GM21576 (cell line): Measurements from ENCODE around the gene PAX6.

Experiments used
- ATAC-seq: cut with Tn5 transposase; IDR thresholded peaks from one replicate; pipeline ENCODE4 v1.9.1; 2021; ENCODE audit warnings: mild to moderate bottlenecking, moderate library complexity; ENCODE audit not compliant: unreplicated experiment

PAX6 gene

DNA sequence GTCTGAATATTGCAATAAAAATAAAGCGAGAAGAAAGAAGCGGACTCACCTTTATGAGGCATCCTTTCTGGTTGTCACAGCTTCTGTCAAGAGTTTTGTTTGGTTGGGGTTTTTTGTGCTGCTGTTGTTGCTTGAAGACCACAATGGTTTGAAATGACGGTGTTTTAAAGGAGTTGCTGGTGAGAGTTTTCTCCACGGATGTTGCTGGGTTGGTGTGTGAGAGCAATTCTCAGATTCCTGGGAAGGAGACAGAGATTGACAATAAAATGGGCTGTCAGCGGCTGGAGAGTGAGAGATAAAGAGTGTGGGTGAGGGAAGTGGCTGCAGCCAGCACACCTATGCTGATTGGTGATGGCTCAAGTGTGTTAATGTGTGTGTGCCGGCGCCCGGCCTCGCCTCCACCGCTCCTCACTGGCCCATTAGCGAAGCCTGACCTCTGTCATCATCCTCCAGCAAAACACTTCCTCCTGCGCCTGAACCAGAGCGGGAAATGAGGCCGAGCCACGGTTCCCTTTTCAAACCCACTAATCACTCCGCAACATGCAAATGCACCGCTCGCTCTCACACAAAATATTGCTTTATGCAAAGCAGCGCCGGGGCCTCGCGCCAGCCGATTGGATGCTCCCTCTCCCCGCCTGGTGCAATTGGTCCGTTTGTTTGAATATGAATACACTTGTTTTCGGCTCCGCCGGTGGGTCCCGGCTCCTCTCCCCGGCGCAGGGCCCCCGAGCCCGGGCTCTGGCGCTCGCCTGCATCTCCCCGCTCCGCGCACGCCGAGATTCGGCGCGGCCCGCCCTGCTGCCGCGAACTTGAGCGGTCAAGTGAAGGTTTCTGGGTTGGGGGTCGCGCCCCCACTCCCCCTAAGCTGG, at the start of gene PAX6:
PAX6 (minus strand) TSS at position 544 of the 869 bp plus-strand sequence. CDS start 4,911 bp downstream, outside the sequence.
- peak; percentile 63 for ATAC-seq

DNA sequence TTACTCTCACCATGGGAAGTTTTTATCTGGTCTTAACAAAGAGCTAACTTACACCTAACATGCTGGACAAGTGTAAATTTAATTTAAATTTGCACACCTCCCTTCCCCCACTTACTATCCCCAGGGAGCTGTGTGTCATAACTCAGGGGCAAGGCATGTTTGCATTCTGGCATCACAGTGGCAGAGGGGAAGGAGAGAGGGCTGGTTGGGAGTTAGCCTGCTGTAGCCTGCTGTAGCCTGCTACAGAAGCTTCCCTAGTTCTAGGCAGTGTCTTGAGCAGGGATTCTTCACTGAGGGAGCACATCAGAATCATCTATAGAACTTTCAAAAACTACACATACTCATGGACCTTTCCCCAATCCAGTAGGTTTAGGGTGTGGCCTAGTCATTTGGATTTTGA, 49.3 kb upstream of the PAX6 start:
- no peak for ATAC-seq

GRCh38 chr11:31856248-31856647, 45.1 kb upstream of the PAX6 start:
- no peak for ATAC-seq

GRCh38 chr11:31855466-31855865, 44.3 kb upstream of the PAX6 start:
- ATAC-seq, result no peak

GRCh38 chr11:31850365-31850764, 39.2 kb upstream of the PAX6 start:
- ATAC-seq, result no peak

GRCh38 chr11:31847761-31848160, 36.6 kb upstream of the PAX6 start:
- ATAC-seq, result no peak

- ATAC-seq, result no peak
Observed at GRCh38 chr11:31845331-31845730, 34.2 kb upstream of the PAX6 start.

DNA sequence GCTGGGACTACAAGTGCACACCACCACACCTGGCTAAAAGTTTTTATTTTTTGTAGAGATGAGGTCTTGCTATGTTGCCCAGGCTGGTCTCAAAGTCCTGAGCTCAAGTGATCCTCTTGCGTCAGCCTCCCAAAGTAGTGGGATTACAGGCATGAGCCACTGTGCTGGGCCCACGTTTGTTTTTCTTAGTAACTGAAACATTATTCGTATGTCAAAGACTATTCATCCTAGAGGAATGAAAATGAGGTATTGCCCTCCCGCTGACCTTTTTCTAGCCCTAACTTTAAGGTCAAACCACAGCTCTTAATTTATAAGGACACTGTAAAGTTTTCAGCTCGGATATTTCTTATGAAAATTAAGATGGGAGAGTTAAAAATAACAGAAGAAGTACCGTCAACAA, 33.2 kb upstream of the PAX6 start:
- ATAC-seq, result no peak

DNA sequence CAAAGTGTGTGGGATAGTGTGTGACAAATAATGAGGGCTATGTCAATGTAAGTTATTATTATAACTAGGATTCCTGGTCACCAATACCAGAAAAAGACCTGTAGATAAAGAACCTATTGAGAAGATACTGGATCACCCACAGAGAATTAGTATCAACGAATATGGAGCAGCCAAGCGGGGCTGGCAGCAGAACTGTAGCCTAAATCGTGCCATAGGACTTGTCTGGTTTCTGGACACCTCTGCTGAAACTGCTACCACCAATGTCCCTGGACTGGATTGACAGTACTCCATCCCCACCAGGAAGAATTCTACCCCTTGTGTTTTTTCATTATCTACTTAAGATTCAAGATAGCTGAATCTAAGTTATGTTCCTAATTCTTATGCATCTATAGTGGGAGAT, 30.3 kb upstream of the PAX6 start:
- ATAC-seq, result no peak

- ATAC-seq, result no peak
Observed at GRCh38 chr11:31834237-31834636, 23.1 kb upstream of the PAX6 start.

GRCh38 chr11:31830406-31830805, 19.3 kb upstream of the PAX6 start:
- ATAC-seq, result no peak

DNA sequence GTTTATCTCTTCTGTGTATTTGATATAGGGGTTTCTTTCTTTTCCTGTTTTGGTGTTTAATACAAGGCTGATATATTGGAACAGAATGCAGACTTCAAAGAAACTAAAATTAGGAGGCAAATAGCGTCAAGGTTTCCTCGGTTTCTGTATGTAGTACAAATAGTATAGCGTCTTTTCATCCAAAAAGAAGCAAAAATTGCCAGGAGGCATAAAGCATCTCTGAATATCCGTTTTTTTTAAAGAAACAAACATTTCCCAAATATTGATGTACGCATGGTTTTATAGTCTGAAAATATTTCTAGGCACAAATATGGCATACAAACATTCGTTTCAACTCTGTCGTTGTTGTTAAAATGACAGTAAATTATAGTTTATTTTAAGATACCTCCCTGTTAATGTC, 17.1 kb upstream of the PAX6 start:
- ATAC-seq, result no peak

- ATAC-seq, result no peak
Observed at GRCh38 chr11:31827455-31828206, 16.5 kb upstream of the PAX6 start.

DNA sequence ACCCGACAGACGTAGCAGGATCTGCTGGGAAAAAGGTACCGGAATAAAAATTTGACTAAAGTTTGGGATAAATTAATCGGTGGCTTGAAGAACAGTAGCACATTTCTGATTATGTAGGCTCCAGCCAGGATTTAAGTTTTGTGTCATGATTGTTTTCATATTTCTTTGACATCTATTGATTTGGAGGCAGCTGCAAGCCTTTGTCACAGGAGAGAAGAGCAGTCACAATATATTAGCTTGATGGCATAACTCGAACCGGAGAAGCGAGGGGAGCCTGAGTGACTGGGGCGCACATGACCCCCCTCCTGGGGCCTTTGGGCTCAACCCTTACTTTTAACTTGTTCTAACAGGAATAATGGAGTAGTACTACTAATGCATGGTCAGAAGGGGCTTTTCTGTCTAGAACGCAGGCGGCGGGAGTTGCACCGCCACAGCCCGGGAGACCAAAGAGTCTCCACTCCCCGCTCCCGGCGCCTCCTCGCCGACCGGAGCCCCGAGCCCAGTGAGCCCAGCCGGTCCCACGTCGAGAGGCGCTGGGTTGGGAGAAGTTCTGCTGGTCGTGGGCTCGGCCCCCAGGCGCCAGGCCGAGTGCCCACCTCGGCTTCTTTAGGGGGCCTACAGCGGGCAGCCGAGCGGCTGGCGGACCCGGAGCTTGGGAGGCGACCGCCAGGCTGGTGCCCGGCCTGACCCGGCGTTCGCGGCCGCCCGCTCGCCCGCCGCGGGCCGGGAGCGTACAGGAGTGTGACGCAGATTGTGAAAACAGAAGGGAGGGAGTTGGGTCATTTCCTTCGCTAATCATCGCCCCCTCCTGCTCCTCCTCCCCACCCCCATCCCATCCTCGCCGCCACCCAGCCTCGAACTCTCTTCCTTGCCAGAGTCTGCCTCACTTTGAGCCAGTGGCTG, 15.7 kb upstream of the PAX6 start:
- ATAC-seq, result no peak

DNA sequence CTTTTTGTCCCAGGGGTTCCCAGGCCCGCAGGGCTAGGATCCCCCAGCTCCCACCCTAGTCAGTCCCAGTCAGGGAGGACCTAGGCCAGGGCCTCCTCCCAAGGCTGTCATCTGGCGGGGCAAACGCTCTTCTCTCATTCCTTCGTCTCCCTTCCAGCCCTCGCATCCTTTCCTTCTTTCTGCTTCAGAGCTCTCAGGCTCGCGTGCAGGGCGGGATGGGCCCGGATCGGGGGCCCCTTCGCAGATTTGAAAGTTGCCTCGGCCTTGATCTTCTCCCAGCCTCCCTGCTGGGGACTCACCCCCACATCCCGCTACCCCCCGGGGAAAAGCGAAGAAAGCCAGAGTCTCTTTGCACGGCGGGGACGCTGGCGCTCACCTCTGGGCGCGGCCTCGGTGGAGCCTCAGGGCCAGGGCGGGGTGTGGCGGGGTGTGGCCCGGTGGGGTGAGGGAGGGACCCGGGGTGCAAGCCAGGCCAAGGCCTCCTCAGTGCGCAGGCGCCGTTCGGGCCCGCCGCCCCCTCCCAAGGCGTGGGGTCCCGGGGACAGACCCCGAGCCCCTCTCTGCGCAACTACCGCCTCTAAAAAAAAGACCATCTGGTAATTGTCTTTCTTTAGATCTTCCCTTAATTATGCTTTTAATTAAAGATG, 14.8 kb upstream of the PAX6 start:
- no peak for ATAC-seq

DNA sequence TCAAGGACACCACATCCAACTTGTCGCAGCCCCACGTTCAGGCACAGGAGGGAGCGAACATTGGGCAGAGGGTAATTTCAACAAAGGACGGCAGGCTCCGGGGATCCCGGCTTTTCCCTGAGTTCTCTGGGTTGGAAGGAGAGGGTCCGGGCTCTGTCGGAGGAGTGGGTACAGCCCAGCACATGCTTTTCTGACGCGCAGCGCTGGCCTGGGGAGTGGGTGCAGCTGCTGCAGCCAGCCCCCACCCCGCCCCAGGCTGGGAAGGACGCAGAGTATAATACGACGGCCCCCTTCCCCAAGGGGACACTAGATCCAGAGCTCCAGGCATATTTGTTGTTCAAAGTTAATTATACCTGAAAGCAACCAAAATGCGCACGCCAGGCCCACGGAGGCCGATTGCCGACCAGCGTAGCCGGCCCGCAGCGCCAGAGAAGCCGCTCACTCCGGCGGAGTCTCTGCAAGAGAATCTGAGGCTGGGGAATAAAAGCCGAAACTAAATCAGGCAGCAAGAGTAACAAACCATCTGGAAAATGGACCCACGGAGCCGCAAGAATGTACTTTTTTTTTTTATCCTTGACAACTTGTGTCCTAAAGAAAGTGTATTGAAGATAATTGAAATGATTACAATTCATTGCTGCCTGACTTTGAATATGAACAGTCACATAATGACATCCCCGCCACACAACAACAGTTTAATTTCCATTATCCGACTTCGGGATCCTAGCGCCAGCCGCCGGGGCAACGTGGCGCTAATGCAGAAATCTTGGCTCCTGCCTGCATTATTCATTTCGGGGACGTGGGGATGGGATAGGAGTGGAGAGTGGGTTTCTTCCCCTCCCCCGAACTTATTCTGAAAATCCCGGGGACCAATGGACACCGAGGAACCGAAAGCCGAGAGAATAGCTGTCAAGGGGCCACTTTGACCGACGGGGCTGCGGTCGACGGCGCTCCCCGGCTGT, 14.0 kb upstream of the PAX6 start:
- no peak for ATAC-seq

DNA sequence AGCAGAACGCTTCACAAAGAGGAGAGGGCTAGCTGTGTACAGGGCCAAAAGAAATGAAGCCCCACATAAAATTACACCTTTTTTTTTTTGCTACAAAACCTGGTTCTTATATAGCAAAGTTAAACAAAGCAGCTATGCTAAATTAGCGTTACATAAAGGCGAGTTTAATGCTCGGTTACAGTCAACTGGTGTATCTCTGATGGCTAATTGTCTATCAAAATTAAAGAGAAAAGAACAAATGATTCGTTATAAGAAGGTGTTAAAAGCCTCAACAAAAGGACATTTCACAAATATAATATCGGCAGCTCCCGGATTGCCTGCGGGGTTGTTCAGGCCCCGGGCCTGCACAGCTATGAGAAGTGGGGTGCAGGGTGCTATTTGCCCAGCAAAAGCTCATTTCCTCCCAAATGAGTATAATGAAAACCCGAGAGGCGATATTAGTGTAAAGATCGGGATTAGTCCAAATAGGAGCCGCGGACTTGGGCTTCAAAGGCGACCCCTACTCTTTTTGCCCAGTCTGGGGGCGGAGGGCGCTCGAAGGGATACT, 13.3 kb upstream of the PAX6 start:
- no peak for ATAC-seq

- no peak for ATAC-seq
Observed at GRCh38 chr11:31823644-31824331, 12.7 kb upstream of the PAX6 start.
